D721Med (cell line): Measurements from ENCODE around the gene TOPORS.
"Not testable (repeated sequence)": the region's sequence is repeated elsewhere in the genome, so short reads cannot be mapped to it uniquely, and the experiment has no call there.

ENCODE experiments used
- DNase-seq: peaks from one replicate; pipeline ENCODE4 v3.0.0; 2011; ENCODE audit warnings: low spot score; ENCODE audit not compliant: insufficient read length
- FAIRE-seq: peaks from 2 replicates; lab custom pipeline; 2011; peaks lifted over from hg19 to GRCh38; lab: Jason Lieb, UNC
- CTCF ChIP-seq: IDR thresholded peaks from 2 replicates; pipeline ENCODE4 v1.5.1; 2012; ENCODE audit warnings: mild to moderate bottlenecking, control low read depth; ENCODE audit not compliant: insufficient read depth; ENCODE audit errors: missing control alignments

TOPORS gene

GRCh38 chr9:32552172-32552872 is at the start of gene TOPORS, which contains the start of gene SMIM27:
Gene TOPORS, minus strand, starts transcription at chr9:32552586. Its CDS starts 150 bp downstream, at chr9:32552436.
Gene SMIM27, plus strand, starts transcription at chr9:32552327. Its CDS starts 108 bp downstream, at chr9:32552435.
- no peak for DNase-seq
- TF ChIP-seq CTCF, result no peak
- FAIRE-seq, result no peak

- not testable (repeated sequence) for FAIRE-seq, DNase-seq
Measured at GRCh38 chr9:32599021-32599420, 46.6 kb upstream of the TOPORS start.

- no peak for TF ChIP-seq CTCF
- no peak for FAIRE-seq
- DNase-seq, result no peak
Measured at GRCh38 chr9:32596936-32597335, 44.5 kb upstream of the TOPORS start.

GRCh38 chr9:32596096-32596865 is 43.9 kb upstream of the TOPORS start:
- TF ChIP-seq CTCF, result no peak
- no peak for DNase-seq
- FAIRE-seq, result no peak

GRCh38 chr9:32590898-32591297 is 38.5 kb upstream of the TOPORS start:
- FAIRE-seq (no peak), DNase-seq (no peak)
- no peak for TF ChIP-seq CTCF

- no peak for FAIRE-seq
Measured at GRCh38 chr9:32590476-32590875, 38.1 kb upstream of the TOPORS start.

More at GRCh38 chr9:32590476-32590875, 38.1 kb upstream of the TOPORS start:
- no peak for DNase-seq
- no peak for TF ChIP-seq CTCF
